ENCODE results near the gene GPC4.

GPC4 gene

GRCh38 chrX:133250184-133251100 is 164.8 kb downstream of the GPC4 start:
- no peak for TF ChIP-seq CTCF (IDR thresholded peaks at IDR 0.05; ENCODE audit: low read length, missing control alignments)
- DNase-seq (ENCODE audit: low read depth) = no peak
- no peak overlapping the region for H3K4me3 ChIP-seq (replicated peaks; ENCODE audit: low read depth, low read length)

Measured in fibroblast of pulmonary artery (primary cell).